GM19193 (cell line): ENCODE data around the gene GCK.

Experiments
- POLR2A ChIP-seq: IDR thresholded peaks from 4 replicates; pipeline ENCODE4 v1.6.1; 2011; ENCODE audit not compliant: insufficient read depth, insufficient read length; ENCODE audit errors: extremely low read depth

The GCK gene

GRCh38 chr7:44136731-44137130, 52.5 kb downstream of the GCK start:
- TF ChIP-seq POLR2A: no peak

GRCh38 chr7:44134943-44135628, 54.2 kb downstream of the GCK start:
- TF ChIP-seq POLR2A: no peak

DNA sequence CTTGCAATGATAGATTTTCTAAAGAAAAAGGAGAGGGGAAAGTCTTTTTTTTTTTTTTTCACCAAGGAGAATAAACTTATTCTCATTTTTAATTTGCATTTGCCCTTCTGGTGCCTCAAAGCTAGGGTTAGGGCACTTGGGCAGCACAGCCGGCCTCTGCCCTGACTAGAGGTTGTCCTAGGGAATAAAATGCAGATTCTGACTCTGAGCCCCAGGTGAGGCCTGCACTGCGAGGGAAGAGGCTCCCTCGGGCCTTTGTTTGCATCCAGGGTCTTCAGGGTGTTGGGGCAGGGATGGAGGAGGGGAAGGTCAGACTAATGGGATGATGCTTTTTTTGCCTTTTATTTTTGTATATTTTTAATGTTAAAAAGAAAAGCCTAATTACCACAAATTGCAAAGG, 55.9 kb downstream of the GCK start:
- TF ChIP-seq POLR2A: no peak

GRCh38 chr7:44132039-44132438, 57.2 kb downstream of the GCK start:
- TF ChIP-seq POLR2A: no peak

GRCh38 chr7:44131173-44132029, 57.8 kb downstream of the GCK start:
- TF ChIP-seq POLR2A: no peak

GRCh38 chr7:44128721-44129582, 60.3 kb downstream of the GCK start:
- no peak for TF ChIP-seq POLR2A

GRCh38 chr7:44127161-44127560, 62.1 kb downstream of the GCK start:
- TF ChIP-seq POLR2A: no peak

GRCh38 chr7:44124822-44125202, 64.4 kb downstream of the GCK start:
- TF ChIP-seq POLR2A: no peak

DNA sequence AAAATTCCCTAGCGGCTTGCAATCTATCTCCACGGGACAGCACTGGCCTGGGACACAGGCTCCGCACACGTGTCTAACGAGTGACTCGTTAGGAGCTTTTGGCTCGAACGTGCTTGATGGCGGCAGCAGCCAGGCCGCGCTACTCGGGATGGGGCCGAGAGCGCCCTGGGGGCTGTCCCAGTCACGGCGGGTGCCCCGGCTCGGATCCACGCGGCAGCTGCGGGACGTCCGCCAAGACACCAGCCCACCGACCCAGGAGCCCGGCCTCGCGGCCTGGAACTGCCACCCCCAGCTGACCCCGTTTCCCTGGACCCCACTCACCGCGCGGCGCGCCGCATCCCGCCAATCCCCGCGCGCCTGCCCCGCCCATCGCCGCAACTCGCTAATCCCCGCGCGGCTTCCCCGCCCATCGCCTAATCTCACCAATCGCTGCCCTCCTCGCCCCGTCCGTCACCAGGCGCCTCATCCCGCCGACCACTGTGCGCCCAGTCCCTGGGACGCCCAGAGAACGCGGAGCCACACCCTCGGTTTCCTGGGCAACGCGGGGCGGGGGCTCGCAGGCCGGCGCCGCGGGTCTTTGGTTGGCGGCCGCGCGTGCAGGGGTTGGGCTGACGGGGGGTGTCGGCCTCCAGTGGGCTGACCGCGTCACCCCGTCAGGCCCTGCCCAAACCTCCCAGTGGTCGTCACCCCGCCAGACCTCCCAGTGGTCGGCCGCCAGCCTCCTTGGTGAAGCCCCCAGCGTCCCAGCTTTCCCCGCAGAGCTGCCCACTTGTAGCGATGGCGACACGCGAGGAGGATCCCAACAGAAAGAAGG, 65.8 kb downstream of the GCK start, which contains the start of gene POLD2:
Gene POLD2, minus strand, starts transcription at position 359 of the 814 bp plus-strand sequence. CDS start 1,495 bp downstream, outside the sequence.
- TF ChIP-seq POLR2A: peak; percentile 68

DNA sequence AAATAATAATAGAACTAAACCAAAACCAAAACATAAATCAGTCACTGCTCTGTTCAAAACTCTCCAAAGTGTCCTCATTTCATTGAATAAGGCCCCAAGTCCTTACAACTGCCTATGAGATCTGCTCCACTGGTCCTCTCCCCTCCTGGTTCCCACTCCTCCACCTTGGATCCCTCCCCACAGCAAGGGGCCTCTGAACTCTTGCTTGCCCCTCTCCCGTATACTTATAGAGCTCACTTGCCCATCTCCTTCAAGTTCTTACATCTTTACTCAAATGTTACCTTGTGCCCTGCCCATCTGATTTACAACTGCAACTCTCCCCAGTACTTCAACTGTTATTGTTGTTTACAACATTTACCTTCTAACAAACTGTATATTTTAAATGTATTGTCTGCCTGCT, 66.7 kb downstream of the GCK start:
- TF ChIP-seq POLR2A: no peak

GRCh38 chr7:44121761-44122420, 67.3 kb downstream of the GCK start:
- TF ChIP-seq POLR2A: no peak

- TF ChIP-seq POLR2A: no peak
Observed at GRCh38 chr7:44120395-44120794, 68.8 kb downstream of the GCK start.

DNA sequence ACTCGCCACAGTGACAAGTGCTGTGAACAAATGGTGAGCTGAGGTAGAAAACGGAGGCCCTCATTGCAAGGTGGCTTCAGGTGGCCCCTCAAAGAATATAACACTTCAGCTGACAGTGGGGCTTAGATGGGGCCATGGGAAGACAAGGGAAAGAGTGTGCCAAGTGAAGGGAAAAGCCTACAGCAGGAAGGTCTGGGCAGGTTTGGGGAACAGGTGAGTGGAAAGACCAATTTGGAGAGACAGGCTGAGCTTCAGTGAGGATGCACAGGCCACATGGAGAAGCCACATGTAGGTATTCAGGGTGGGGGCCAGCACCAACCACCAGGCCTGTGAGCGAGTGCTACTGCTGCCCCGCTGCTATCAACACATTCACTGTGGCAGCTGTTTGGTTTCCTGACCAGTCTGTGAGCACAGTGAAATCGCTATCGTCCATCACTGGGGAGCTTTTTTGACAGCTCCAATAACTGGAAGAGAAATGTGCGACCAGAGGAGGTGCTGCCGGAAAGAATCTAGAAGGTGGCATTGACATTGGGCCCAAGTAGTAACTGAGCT, 69.3 kb downstream of the GCK start:
- no peak for TF ChIP-seq POLR2A

DNA sequence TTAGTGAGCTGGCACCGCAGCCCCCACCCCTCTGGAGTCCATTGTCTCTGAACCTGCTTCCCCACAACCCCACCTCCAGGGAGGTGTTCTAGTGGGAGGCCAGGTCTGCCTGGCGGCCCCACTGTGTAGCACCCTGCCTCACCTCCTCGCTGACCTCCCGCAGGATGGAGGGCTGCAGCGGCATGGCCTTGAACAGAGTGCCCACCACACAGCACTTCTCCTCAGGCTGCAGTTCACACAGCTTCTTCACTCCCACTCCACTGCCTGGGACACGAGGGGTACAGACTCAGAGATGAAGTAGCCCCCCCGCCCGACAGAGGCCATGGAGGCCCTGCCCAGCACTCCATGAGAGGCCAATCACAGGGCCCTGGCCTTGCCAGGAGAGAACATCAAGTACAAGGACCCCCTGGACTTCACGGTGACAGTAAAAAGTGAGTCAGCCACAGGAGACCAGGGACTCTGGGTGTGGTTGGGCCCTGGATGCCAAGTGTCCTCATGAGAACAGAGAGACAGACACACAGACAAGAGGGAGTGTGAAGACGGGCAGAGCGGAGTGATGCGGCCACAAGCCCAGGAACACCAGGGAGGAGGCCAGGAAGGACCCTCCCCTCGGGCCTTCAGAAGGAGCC, 71.3 kb downstream of the GCK start:
- TF ChIP-seq POLR2A: no peak
